Endodermal cell (in vitro differentiated cells): ENCODE measurements around the gene CA11. TPM values are rescaled to one million over a fixed set of nuclear protein-coding genes. Genes with fewer than 3 reads are reported as not detected.

Experiments
- DNase-seq: peaks from one replicate; pipeline ENCODE4 v3.0.0-alpha.2; 2017
- H3K27ac ChIP-seq: 2 replicates; pipeline ENCODE4 v1.5.1; 2013; ENCODE audit warnings: mild to moderate bottlenecking, low read depth, low read length, moderate library complexity
- H3K27me3 ChIP-seq: 2 replicates; pipeline ENCODE4 v1.6.1; 2013; ENCODE audit warnings: mild to moderate bottlenecking, low read length, moderate library complexity; ENCODE audit not compliant: insufficient read depth, control insufficient read depth, poor library complexity, severe bottlenecking
- H3K36me3 ChIP-seq: 2 replicates; pipeline ENCODE4 v1.7.0; 2013; ENCODE audit warnings: mild to moderate bottlenecking, low read length, moderate library complexity; ENCODE audit not compliant: control insufficient read depth, insufficient read depth
- H3K4me1 ChIP-seq: one replicate; pipeline ENCODE4 v1.7.0; 2013; ENCODE audit warnings: low read length; ENCODE audit not compliant: control insufficient read depth, insufficient read depth
- H3K4me3 ChIP-seq: 2 replicates; pipeline ENCODE4 v1.5.1; 2013; ENCODE audit warnings: mild to moderate bottlenecking, low read length, moderate library complexity
- H3K9ac ChIP-seq: 2 replicates; pipeline ENCODE4 v1.6.1; 2013; ENCODE audit warnings: mild to moderate bottlenecking, low read length, moderate library complexity; ENCODE audit not compliant: poor library complexity, severe bottlenecking; ENCODE audit errors: extremely low read depth
- H3K9me3 ChIP-seq: 2 replicates; pipeline ENCODE4 v1.6.1; 2013; ENCODE audit warnings: mild to moderate bottlenecking, low read length, moderate library complexity; ENCODE audit not compliant: control insufficient read depth
- H3K27ac Mint-ChIP-seq: 2 replicates; pipeline ENCODE4 v1.8.0; 2020; ENCODE audit warnings: mixed read lengths
- H3K27me3 Mint-ChIP-seq: 2 replicates; pipeline ENCODE4 v1.8.0; 2021; ENCODE audit warnings: mild to moderate bottlenecking, mixed read lengths; ENCODE audit not compliant: insufficient read depth
- H3K36me3 Mint-ChIP-seq: 2 replicates; pipeline ENCODE4 v1.8.0; 2020; ENCODE audit warnings: low read depth, mixed read lengths
- H3K4me1 Mint-ChIP-seq: 2 replicates; pipeline ENCODE4 v1.8.0; 2020; ENCODE audit warnings: mixed read lengths
- H3K4me3 Mint-ChIP-seq: 2 replicates; pipeline ENCODE4 v1.8.0; 2020; ENCODE audit warnings: mild to moderate bottlenecking, moderate library complexity, mixed read lengths
- H3K9me3 Mint-ChIP-seq: 2 replicates; pipeline ENCODE4 v1.8.0; 2020; ENCODE audit warnings: mild to moderate bottlenecking, mixed read lengths
- CTCF ChIP-seq: fragments of 200-600 bp; sonication (generic); conservative IDR thresholded peaks from 2 replicates; pipeline ENCODE4 v1.5.0; 2021; ENCODE audit warnings: antibody characterized with exemption, mild to moderate bottlenecking
- WGBS, 2 experiments: methylation state at CpG; one replicate each; pipeline versions ENCODE4 v1.1.5 to v1.1.7; 2013; ENCODE audit warnings: missing lambda C conversion rate in 2 of 2, mixed read lengths in 1 of 2; ENCODE audit not compliant: insufficient coverage in 1 of 2, insufficient read length in 1 of 2; 5-methylcytosine and 5-hydroxymethylcytosine counted together
- total RNA-seq, 2 donors: library from RNA; stranded (reverse); fragmentation: NEBNext Ultra II Directional in 1 of 2; extraction: Animal tissue kit (Norgen Biotek cat#: 25700) in 1 of 2; gene quantifications; 2 replicates in 1 of 2; 3 replicates in 1 of 2; pipeline ENCODE4 v1.2.1, GENCODE V29; 2021

Gene CA11
- total RNA-seq, 2 donors from 2014 or later: 75.0 to 82.6 TPM

- H3K4me1 Mint-ChIP-seq: peaks cover 10% of the 10 kb centered on the region
- H3K9ac ChIP-seq: no peak overlapping the region
- no peaks in the 10 kb centered on the region for H3K4me1 ChIP-seq
- TF ChIP-seq CTCF: peak; percentile 92
- no peaks in the 10 kb centered on the region for H3K36me3 ChIP-seq
- H3K4me3 Mint-ChIP-seq: no peak overlapping the region
- H3K27ac ChIP-seq: no peak overlapping the region
- no peak overlapping the region for H3K27ac Mint-ChIP-seq
- no peaks in the 10 kb centered on the region for H3K27me3 ChIP-seq
- H3K4me3 ChIP-seq: no peak overlapping the region
- DNase-seq: peak; percentile 96
- no peaks in the 10 kb centered on the region for H3K9me3 ChIP-seq
- 43 to 46% methylated on average over 19 to 28 of the region's 28 CpGs for WGBS, 2 experiments
- H3K36me3 Mint-ChIP-seq: no peaks in the 10 kb centered on the region
- H3K27me3 Mint-ChIP-seq: peaks cover 17% of the 10 kb centered on the region
- no peaks in the 10 kb centered on the region for H3K9me3 Mint-ChIP-seq
Observed at GRCh38 chr19:48674921-48675824, 29.2 kb upstream of the CA11 start.

GRCh38 chr19:48674216-48674809, 28.3 kb upstream of the CA11 start:
- H3K36me3 ChIP-seq: no peaks in the 10 kb centered on the region
- H3K4me1 ChIP-seq: no peaks in the 10 kb centered on the region
- 64 to 84% methylated on average over 9 to 19 of the region's 19 CpGs for WGBS, 2 experiments
- H3K27me3 ChIP-seq: no peaks in the 10 kb centered on the region
- H3K27ac Mint-ChIP-seq: no peak overlapping the region
- H3K27ac ChIP-seq: no peak overlapping the region
- no peak overlapping the region for H3K4me3 ChIP-seq
- H3K27me3 Mint-ChIP-seq: peaks cover 17% of the 10 kb centered on the region
- H3K9me3 ChIP-seq: no peaks in the 10 kb centered on the region
- H3K9ac ChIP-seq: no peak overlapping the region
- no peak for TF ChIP-seq CTCF
- peak; percentile 75 for DNase-seq
- H3K36me3 Mint-ChIP-seq: no peaks in the 10 kb centered on the region
- peaks cover 10% of the 10 kb centered on the region for H3K4me1 Mint-ChIP-seq
- no peaks in the 10 kb centered on the region for H3K9me3 Mint-ChIP-seq
- H3K4me3 Mint-ChIP-seq: no peak overlapping the region

- Mint-ChIP-seq H3K4me3 (peak overlapping the region; percentile 18), H3K27me3 (peaks cover 17% of the 10 kb centered on the region), H3K9me3 (no peaks in the 10 kb centered on the region), H3K36me3 (no peaks in the 10 kb centered on the region), H3K27ac (no peak overlapping the region), H3K4me1 (peaks cover 10% of the 10 kb centered on the region)
- no peaks in the 10 kb centered on the region for H3K36me3 ChIP-seq
- no peak for TF ChIP-seq CTCF
- H3K9ac ChIP-seq: no peak overlapping the region
- 70 to 82% methylated on average over 22 to 25 of the region's 25 CpGs for WGBS, 2 experiments
- no peak overlapping the region for H3K4me3 ChIP-seq
- H3K27ac ChIP-seq: no peak overlapping the region
- H3K9me3 ChIP-seq: no peaks in the 10 kb centered on the region
- no peaks in the 10 kb centered on the region for H3K4me1 ChIP-seq
- no peak for DNase-seq
- H3K27me3 ChIP-seq: no peaks in the 10 kb centered on the region
Observed at GRCh38 chr19:48673436-48674100, 27.6 kb upstream of the CA11 start.
